Transverse colon (tissue), 4 donors: ENCODE measurements around the gene USP6NL. TPM values are rescaled to one million over a fixed set of nuclear protein-coding genes. Genes with fewer than 3 reads are reported as not detected.

ENCODE experiments used
- DNase-seq: peaks from one replicate; pipeline ENCODE4 v3.0.0-alpha.2; 2019
- H3K27ac ChIP-seq, 4 donors: fragments of 200-600 bp; sonication (generic); 2 replicates each; pipeline ENCODE4 v1.5.1; 2016 to 2018; ENCODE audit warnings: inconsistent platforms in 4 of 4
- H3K27me3 ChIP-seq: fragments of 200-600 bp; sonication (generic); 2 replicates; pipeline ENCODE4 v1.5.1; 2017; ENCODE audit warnings: inconsistent platforms
- H3K36me3 ChIP-seq, 4 donors: fragments of 200-600 bp; sonication (generic); 2 replicates each; pipeline ENCODE4 v1.5.1; 2017 to 2019; ENCODE audit warnings: inconsistent platforms in 4 of 4
- H3K4me1 ChIP-seq, 4 donors: fragments of 200-600 bp; sonication (generic); 2 replicates each; pipeline ENCODE4 v1.5.1; 2017 to 2020; ENCODE audit warnings: inconsistent platforms in 4 of 4
- H3K4me3 ChIP-seq, 4 donors: fragments of 200-600 bp; sonication (generic); 1 replicate in 1 of 4; 2 replicates in 3 of 4; pipeline versions ENCODE4 v1.5.1 to v1.6.1; 2017 to 2019; ENCODE audit warnings: inconsistent platforms in 4 of 4
- H3K9me3 ChIP-seq, 2 donors: fragments of 200-600 bp; sonication (generic); 2 replicates each; pipeline ENCODE4 v1.5.1; 2017 to 2019; ENCODE audit warnings: inconsistent platforms in 2 of 2
- CTCF ChIP-seq, 5 experiments: fragments of 200-600 bp in 3 of 5; fragments of 450-650 bp in 2 of 5; sonication (generic) in 3 of 5; IDR thresholded peaks; 1 replicate in 2 of 5; 2 replicates in 3 of 5; pipeline ENCODE4 v1.5.1; 2016 to 2017; ENCODE audit warnings: antibody characterized with exemption in 5 of 5, inconsistent platforms in 3 of 5, mild to moderate bottlenecking in 2 of 5, moderate library complexity in 1 of 5
- EP300 ChIP-seq: sonication (generic); formaldehyde crosslinking; IDR thresholded peaks from one replicate; pipeline ENCODE4 v1.6.1; 2017; ENCODE audit warnings: antibody characterized with exemption, low read depth
- POLR2A ChIP-seq: fragments of 450-650 bp; IDR thresholded peaks from one replicate; pipeline ENCODE4 v1.6.1; 2016; ENCODE audit warnings: antibody characterized with exemption, mild to moderate bottlenecking, moderate library complexity
- POLR2AphosphoS5 ChIP-seq, 3 donors: sonication (generic); formaldehyde crosslinking; IDR thresholded peaks; one replicate each; pipeline ENCODE4 v1.6.1; 2016; ENCODE audit warnings: antibody characterized with exemption in 3 of 3
- WGBS, 2 donors: methylation state at CpG; one replicate each; pipeline ENCODE4 v1.1.5; 2018; ENCODE audit warnings: low coverage in 1 of 2; 5-methylcytosine and 5-hydroxymethylcytosine counted together
- in situ Hi-C, 4 donors: fragments of 200-750 bp; cut with MboI; loops; one replicate each; pipeline versions ENCODE4 v1.15.0 to v1.15.1; 2017; ENCODE audit warnings: low sequenced_read_pairs in 3 of 4, low pct_ligation_motif_present in 1 of 4, low pct_unique_long_range_greater_than_20kb in 1 of 4
- intact Hi-C: fragments of 100-400 bp; cut with DNase I; formaldehyde crosslinking; loops from one replicate; pipeline ENCODE4 v1.15.1; 2023; ENCODE audit warnings: low total_unique reads
- total RNA-seq, 4 donors: library from RNA; depleted of rRNA; stranded (reverse); fragments of >200 nt; gene quantifications; one replicate each; pipeline ENCODE4 v1.1.0, GENCODE V29; 2016

Gene USP6NL
- total RNA-seq, 4 donors from 2014 or later = 17.3 to 45.8 (median 26.6) TPM

GRCh38 chr10:11411926-11412545, 199.4 kb downstream of the USP6NL start:
- in situ Hi-C loops (no loop called here), intact Hi-C loops (no loop called here)
- Histone ChIP-seq H3K9me3 (peaks cover 0 to 7% of the 10 kb centered on the region in 2 donors), H3K4me3 (no peak overlapping the region), H3K27me3 (no peaks in the 10 kb centered on the region), H3K27ac (no peak overlapping the region), H3K4me1 (no peaks in the 10 kb centered on the region), H3K36me3 (no peaks in the 10 kb centered on the region)
- 91 to 100% methylated on average over 1 to 2 of the region's 2 CpGs for WGBS, 2 donors
- no peak for DNase-seq
- no peak for TF ChIP-seq CTCF (IDR thresholded peaks at IDR 0.05)
- TF ChIP-seq POLR2AphosphoS5 (IDR thresholded peaks at IDR 0.05) = no peak
- no peak for TF ChIP-seq EP300
- TF ChIP-seq POLR2A = no peak

GRCh38 chr10:11409357-11409756, 202.1 kb downstream of the USP6NL start:
- peaks cover 0 to 7% of the 10 kb centered on the region in 2 donors for H3K9me3 ChIP-seq
- no peak overlapping the region for H3K27ac ChIP-seq
- in situ Hi-C loops (no loop called here), intact Hi-C loops (loop anchor here (10.0 kb wide), 1 partner anchor 205 kb away; no protein-coding TSS in a partner anchor)
- no peak overlapping the region for H3K4me3 ChIP-seq
- TF ChIP-seq CTCF (IDR thresholded peaks at IDR 0.05) (no peak), POLR2A (no peak), EP300 (no peak), POLR2AphosphoS5 (IDR thresholded peaks at IDR 0.05) (no peak)
- H3K27me3 ChIP-seq = no peaks in the 10 kb centered on the region
- no peak for DNase-seq
- no peaks in the 10 kb centered on the region for H3K36me3 ChIP-seq
- H3K4me1 ChIP-seq = no peaks in the 10 kb centered on the region
- WGBS, 2 donors = 70% methylated on average over 1 to 11 of the region's 11 CpGs

- Histone ChIP-seq H3K36me3 (no peaks in the 10 kb centered on the region), H3K4me3 (no peak overlapping the region), H3K27ac (no peak overlapping the region), H3K4me1 (no peaks in the 10 kb centered on the region), H3K27me3 (no peaks in the 10 kb centered on the region), H3K9me3 (peaks cover 0 to 7% of the 10 kb centered on the region in 2 donors)
- 64 to 70% methylated on average over 2 of the region's 2 CpGs for WGBS, 2 donors
- in situ Hi-C loops = no loop called here
- no peak for DNase-seq
- intact Hi-C loops = loop anchor here (10.0 kb wide), 1 partner anchor 203 kb away; no protein-coding TSS in a partner anchor
- TF ChIP-seq POLR2AphosphoS5 (IDR thresholded peaks at IDR 0.05) (no peak), CTCF (IDR thresholded peaks at IDR 0.05) (no peak), EP300 (no peak), POLR2A (no peak)
Measured at GRCh38 chr10:11407939-11408338, 203.5 kb downstream of the USP6NL start.

GRCh38 chr10:11406746-11407145, 204.7 kb downstream of the USP6NL start:
- intact Hi-C loops (loop anchor here (10.0 kb wide), 1 partner anchor 202 kb away; no protein-coding TSS in a partner anchor), in situ Hi-C loops (no loop called here)
- no peaks in the 10 kb centered on the region for H3K4me1 ChIP-seq
- no peak overlapping the region for H3K4me3 ChIP-seq
- WGBS, 2 donors = 80% methylated on average over 5 of the region's 5 CpGs; no CpG with 5 or more reads in 1 of the 2 donors
- H3K36me3 ChIP-seq = no peaks in the 10 kb centered on the region
- H3K27ac ChIP-seq = no peak overlapping the region
- TF ChIP-seq POLR2A (no peak), CTCF (IDR thresholded peaks at IDR 0.05) (no peak), POLR2AphosphoS5 (IDR thresholded peaks at IDR 0.05) (no peak), EP300 (no peak)
- no peaks in the 10 kb centered on the region for H3K27me3 ChIP-seq
- DNase-seq = no peak
- H3K9me3 ChIP-seq = no peaks in the 10 kb centered on the region
